H9 (cell line): ENCODE data around the gene CCDC192. TPM values are rescaled to one million over a fixed set of nuclear protein-coding genes. Genes with fewer than 3 reads are reported as not detected.

Experiments
- DNase-seq: peaks from one replicate; pipeline ENCODE4 v3.0.0-alpha.2; 2017
- H2AFZ ChIP-seq: one replicate; pipeline ENCODE4 v1.6.1; 2013; ENCODE audit warnings: mild to moderate bottlenecking, low read length, control low read depth, moderate library complexity
- H2AK5ac ChIP-seq: 2 replicates; pipeline ENCODE4 v1.6.1; 2013; ENCODE audit warnings: low read length, control low read depth, mixed read lengths; ENCODE audit not compliant: insufficient read length
- H2BK120ac ChIP-seq: one replicate; pipeline ENCODE4 v1.6.1; 2013; ENCODE audit warnings: low read depth, mild to moderate bottlenecking, low read length, control low read depth, inconsistent platforms; ENCODE audit not compliant: poor library complexity, severe bottlenecking
- H2BK12ac ChIP-seq: 2 replicates; pipeline ENCODE4 v1.6.1; 2013; ENCODE audit warnings: low read length, control low read depth, mixed read lengths, low read depth; ENCODE audit not compliant: insufficient read length
- H2BK15ac ChIP-seq: 2 replicates; pipeline ENCODE4 v1.6.1; 2013; ENCODE audit warnings: low read depth, low read length, control low read depth
- H2BK20ac ChIP-seq: one replicate; pipeline ENCODE4 v1.6.1; 2013; ENCODE audit warnings: low read depth, mild to moderate bottlenecking, low read length, control low read depth, inconsistent platforms; ENCODE audit not compliant: poor library complexity, severe bottlenecking
- H2BK5ac ChIP-seq: 2 replicates; pipeline ENCODE4 v1.6.1; 2013; ENCODE audit warnings: low read length, control low read depth, mixed read lengths; ENCODE audit not compliant: insufficient read length
- H3K14ac ChIP-seq: 2 replicates; pipeline ENCODE4 v1.6.1; 2013; ENCODE audit warnings: low read length, control low read depth; ENCODE audit not compliant: insufficient read depth
- H3K18ac ChIP-seq: 2 replicates; pipeline ENCODE4 v1.6.1; 2013; ENCODE audit warnings: low read depth, mild to moderate bottlenecking, mixed read lengths, low read length, control low read depth; ENCODE audit not compliant: insufficient read length
- H3K23ac ChIP-seq: 2 replicates; pipeline ENCODE4 v1.6.1; 2013; ENCODE audit warnings: low read length, control low read depth, mixed read lengths, low read depth; ENCODE audit not compliant: insufficient read length
- H3K23me2 ChIP-seq: 2 replicates; pipeline ENCODE4 v1.6.1; 2013; ENCODE audit warnings: low read depth, mild to moderate bottlenecking, mixed read lengths, low read length, control low read depth; ENCODE audit not compliant: insufficient read length, poor library complexity, severe bottlenecking
- H3K27ac ChIP-seq: 2 replicates; pipeline ENCODE4 v1.5.1; 2013; ENCODE audit warnings: low read length, control low read depth, mixed read lengths, low read depth; ENCODE audit not compliant: insufficient read length
- H3K27me3 ChIP-seq: 2 replicates; pipeline ENCODE4 v1.6.1; 2013; ENCODE audit warnings: low read length, control low read depth, inconsistent platforms; ENCODE audit not compliant: insufficient read depth
- H3K4ac ChIP-seq: 2 replicates; pipeline ENCODE4 v1.6.1; 2013; ENCODE audit warnings: low read depth, mild to moderate bottlenecking, control low read depth, inconsistent platforms, low read length, moderate library complexity
- H3K4me1 ChIP-seq: 2 replicates; pipeline ENCODE4 v1.6.1; 2013; ENCODE audit warnings: low read length, control low read depth, inconsistent platforms; ENCODE audit not compliant: insufficient read depth
- H3K4me2 ChIP-seq: 2 replicates; pipeline ENCODE4 v1.6.1; 2013; ENCODE audit warnings: low read length, control low read depth, mixed read lengths; ENCODE audit not compliant: insufficient read length, insufficient read depth
- H3K56ac ChIP-seq: 2 replicates; pipeline ENCODE4 v1.6.1; 2013; ENCODE audit warnings: low read depth, mild to moderate bottlenecking, mixed read lengths, low read length, control low read depth; ENCODE audit not compliant: insufficient read length
- H3K79me1 ChIP-seq: 2 replicates; pipeline ENCODE4 v1.6.1; 2013; ENCODE audit warnings: low read depth, mild to moderate bottlenecking, moderate library complexity, low read length, control low read depth, inconsistent platforms; ENCODE audit not compliant: insufficient read depth, poor library complexity, severe bottlenecking
- H3K79me2 ChIP-seq: 2 replicates; pipeline ENCODE4 v1.6.1; 2013; ENCODE audit warnings: low read length, control low read depth, inconsistent platforms; ENCODE audit not compliant: insufficient read depth
- H3K9ac ChIP-seq: 2 replicates; pipeline ENCODE4 v1.6.1; 2013; ENCODE audit warnings: low read length, control low read depth, mixed read lengths; ENCODE audit not compliant: insufficient read length; ENCODE audit errors: extremely low read depth
- H3K9me3 ChIP-seq: one replicate; pipeline ENCODE4 v1.6.1; 2013; ENCODE audit warnings: low read depth, low read length, inconsistent platforms; ENCODE audit not compliant: control insufficient read depth
- H3T11ph ChIP-seq: one replicate; pipeline ENCODE4 v1.6.1; 2013; ENCODE audit warnings: mild to moderate bottlenecking, low read length, control low read depth, inconsistent platforms
- H4K20me1 ChIP-seq: one replicate; pipeline ENCODE4 v1.6.1; 2013; ENCODE audit not compliant: control insufficient read depth, insufficient read length, insufficient read depth
- H4K5ac ChIP-seq: 2 replicates; pipeline ENCODE4 v1.6.1; 2013; ENCODE audit warnings: low read depth, mild to moderate bottlenecking, mixed read lengths, low read length, control low read depth; ENCODE audit not compliant: insufficient read length
- H4K8ac ChIP-seq: replicated peaks from 2 replicates; pipeline ENCODE4 v1.6.1; 2013; ENCODE audit warnings: low read length, control low read depth, mixed read lengths, low read depth; ENCODE audit not compliant: insufficient read length
- H4K91ac ChIP-seq: 2 replicates; pipeline ENCODE4 v1.6.1; 2013; ENCODE audit warnings: low read depth, mild to moderate bottlenecking, moderate library complexity, mixed read lengths, low read length, control low read depth; ENCODE audit not compliant: insufficient read length
- H3K27ac Mint-ChIP-seq, 3 experiments: 2 replicates in 2 of 3; 3 replicates in 1 of 3; pipeline ENCODE4 v1.8.0; 2020 to 2021; ENCODE audit warnings: mixed read lengths in 3 of 3, mild to moderate bottlenecking in 1 of 3, moderate library complexity in 1 of 3
- H3K27me3 Mint-ChIP-seq: 2 replicates; pipeline ENCODE4 v1.8.0; 2021; ENCODE audit warnings: low read depth, mild to moderate bottlenecking, moderate library complexity, mixed read lengths
- H3K36me3 Mint-ChIP-seq, 3 experiments: 2 replicates in 2 of 3; 3 replicates in 1 of 3; pipeline ENCODE4 v1.8.0; 2020 to 2021; ENCODE audit warnings: low read depth in 3 of 3, mixed read lengths in 3 of 3; ENCODE audit not compliant: insufficient read depth in 1 of 3
- H3K4me1 Mint-ChIP-seq, 2 experiments: 2 replicates each; pipeline ENCODE4 v1.8.0; 2020; ENCODE audit warnings: mixed read lengths in 2 of 2
- H3K4me3 Mint-ChIP-seq, 2 experiments: 2 replicates in 1 of 2; 3 replicates in 1 of 2; pipeline ENCODE4 v1.8.0; 2020 to 2021; ENCODE audit warnings: mild to moderate bottlenecking in 2 of 2, mixed read lengths in 2 of 2, moderate library complexity in 1 of 2
- H3K9me3 Mint-ChIP-seq, 2 experiments: 2 replicates in 1 of 2; 3 replicates in 1 of 2; pipeline ENCODE4 v1.8.0; 2020; ENCODE audit warnings: mild to moderate bottlenecking in 2 of 2, mixed read lengths in 2 of 2, moderate library complexity in 1 of 2
- WGBS: extraction: QIAGEN DNeasy Blood & Tissue Kit; methylation state at CpG from one replicate; pipeline ENCODE4 v1.1.7; 2013; ENCODE audit warnings: missing lambda C conversion rate, low lambda C conversion rate, mixed read lengths; ENCODE audit not compliant: insufficient read length; ENCODE audit errors: extremely low coverage; 5-methylcytosine and 5-hydroxymethylcytosine counted together
- total RNA-seq: library from RNA; stranded (reverse); gene quantifications from 2 replicates; pipeline ENCODE4 v1.2.1, GENCODE V29; 2021
- TF ChIP-seq, protein P1 (sequence below): fragments of 200-600 bp; sonication (generic); conservative IDR thresholded peaks from 3 replicates; pipeline ENCODE4 v1.8.0; 2021; ENCODE audit warnings: antibody characterized with exemption, mild to moderate bottlenecking

CCDC192 gene
- total RNA-seq, 1 experiment from 2014 or later = not detected

DNA sequence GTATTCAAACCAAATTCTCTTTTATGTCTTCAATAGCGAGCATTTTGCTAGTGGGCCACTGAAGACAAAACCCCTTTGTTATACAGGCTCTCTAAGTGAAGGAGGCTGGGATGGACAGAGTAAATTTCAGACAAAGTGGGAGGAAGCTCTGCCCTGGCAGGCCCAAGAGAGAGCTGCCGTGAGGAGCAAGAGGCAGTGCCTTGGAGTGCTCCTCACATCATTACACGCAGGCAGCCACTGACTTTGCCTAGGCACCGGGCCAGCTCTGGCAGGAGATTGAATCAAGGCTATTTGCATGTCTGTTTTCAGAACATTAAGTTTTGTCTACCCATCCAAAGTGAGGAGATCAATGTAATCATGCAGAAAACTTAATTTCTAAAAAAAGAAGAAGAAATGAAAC is 167.7 kb downstream of the CCDC192 start:
- no peak overlapping the region for H2BK120ac ChIP-seq
- no peak overlapping the region for H2AK5ac ChIP-seq
- no peak overlapping the region for H2BK15ac ChIP-seq
- H2BK5ac ChIP-seq = no peak overlapping the region
- DNase-seq = no peak
- H3K4me1 ChIP-seq = no peaks in the 10 kb centered on the region
- no peaks in the 10 kb centered on the region for H4K20me1 ChIP-seq
- H2BK12ac ChIP-seq = no peak overlapping the region
- H3K4me2 ChIP-seq = no peak overlapping the region
- H4K91ac ChIP-seq = no peak overlapping the region
- H3K27ac ChIP-seq = no peak overlapping the region
- no peaks in the 10 kb centered on the region for H3K27me3 ChIP-seq
- H3K18ac ChIP-seq = no peak overlapping the region
- no peak overlapping the region for H2AFZ ChIP-seq
- no peak overlapping the region for H3K14ac ChIP-seq
- Mint-ChIP-seq H3K27ac (peak overlapping the region in 1 of 3 experiments; percentile 30; a peak in 1 of 7 replicates), H3K4me1 (peaks cover 0 to 3% of the 10 kb centered on the region in 2 experiments; a peak in 2 of 4 replicates), H3K36me3 (no peaks in the 10 kb centered on the region), H3K4me3 (no peak overlapping the region), H3K27me3 (no peaks in the 10 kb centered on the region), H3K9me3 (no peaks in the 10 kb centered on the region)
- no peaks in the 10 kb centered on the region for H3K79me1 ChIP-seq
- WGBS = no CpG with 5 or more reads among the region's 4 CpGs
- H4K8ac ChIP-seq = no peak overlapping the region
- H3K9ac ChIP-seq = no peak overlapping the region
- H3K23ac ChIP-seq = no peak overlapping the region
- no peak overlapping the region for H3K4ac ChIP-seq
- H3T11ph ChIP-seq = no peak overlapping the region
- H3K9me3 ChIP-seq = no peaks in the 10 kb centered on the region
- no peaks in the 10 kb centered on the region for H3K79me2 ChIP-seq
- TF ChIP-seq, protein P1, sequence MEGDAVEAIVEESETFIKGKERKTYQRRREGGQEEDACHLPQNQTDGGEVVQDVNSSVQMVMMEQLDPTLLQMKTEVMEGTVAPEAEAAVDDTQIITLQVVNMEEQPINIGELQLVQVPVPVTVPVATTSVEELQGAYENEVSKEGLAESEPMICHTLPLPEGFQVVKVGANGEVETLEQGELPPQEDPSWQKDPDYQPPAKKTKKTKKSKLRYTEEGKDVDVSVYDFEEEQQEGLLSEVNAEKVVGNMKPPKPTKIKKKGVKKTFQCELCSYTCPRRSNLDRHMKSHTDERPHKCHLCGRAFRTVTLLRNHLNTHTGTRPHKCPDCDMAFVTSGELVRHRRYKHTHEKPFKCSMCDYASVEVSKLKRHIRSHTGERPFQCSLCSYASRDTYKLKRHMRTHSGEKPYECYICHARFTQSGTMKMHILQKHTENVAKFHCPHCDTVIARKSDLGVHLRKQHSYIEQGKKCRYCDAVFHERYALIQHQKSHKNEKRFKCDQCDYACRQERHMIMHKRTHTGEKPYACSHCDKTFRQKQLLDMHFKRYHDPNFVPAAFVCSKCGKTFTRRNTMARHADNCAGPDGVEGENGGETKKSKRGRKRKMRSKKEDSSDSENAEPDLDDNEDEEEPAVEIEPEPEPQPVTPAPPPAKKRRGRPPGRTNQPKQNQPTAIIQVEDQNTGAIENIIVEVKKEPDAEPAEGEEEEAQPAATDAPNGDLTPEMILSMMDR = no peak
- no peaks in the 10 kb centered on the region for H3K23me2 ChIP-seq
- H3K56ac ChIP-seq = no peak overlapping the region
- no peak overlapping the region for H4K5ac ChIP-seq
- no peak overlapping the region for H2BK20ac ChIP-seq
